ENCODE results near the gene PSTK. TPM values are rescaled to one million over a fixed set of nuclear protein-coding genes. Genes with fewer than 3 reads are reported as not detected.

The PSTK gene
- total and polyA plus RNA-seq, 10 of the 15 experiments (the other 5 are each of a cell fraction or from before 2014, with no cell fraction given) = 1.8 to 7.1 (median 3.4) TPM

DNA sequence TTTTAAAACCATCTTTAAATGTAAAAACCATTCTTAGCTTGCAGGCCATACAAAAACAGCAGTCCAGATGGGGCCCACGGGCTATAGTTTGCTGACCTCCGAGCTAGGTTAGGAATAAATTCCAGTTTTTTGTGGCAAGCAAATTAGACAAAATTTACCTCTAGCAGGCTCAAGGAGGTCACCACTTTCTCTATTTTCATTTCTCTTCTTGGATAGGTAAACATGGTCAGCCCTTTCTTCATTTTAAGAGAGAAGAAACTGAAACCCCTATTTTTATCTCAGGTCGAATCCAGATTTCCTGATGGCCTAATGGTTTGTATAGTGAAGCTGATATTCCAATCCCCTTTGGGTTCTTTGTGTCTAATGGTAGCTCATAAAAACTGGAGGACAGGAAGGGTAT, 17.7 kb downstream of the PSTK start:
- CTCF ChIA-PET = interaction anchor here (0.7 to 1.5 kb wide), 4 partner anchors 9 to 125 kb away, joined by 3 to 7 read pairs (median 4); partner anchors contain the start of gene PSTK
- H3K36me3 ChIP-seq (ENCODE audit: control insufficient read depth in 2 of 2, insufficient read depth in 2 of 2, low read length in 1 of 2) = peaks cover 4 to 11% of the 10 kb centered on the region in 2 experiments; a peak in 3 of 4 replicates
- no peaks in the 10 kb centered on the region for H3K27me3 ChIP-seq (replicated peaks in 1 of 2; ENCODE audit: control insufficient read depth in 2 of 2, insufficient read depth in 2 of 2, low read length in 1 of 2)
- no peak overlapping the region for H2AFZ ChIP-seq (ENCODE audit: control insufficient read depth, low read depth, low read length)
- TF ChIP-seq SUPT20H (IDR thresholded peaks at IDR 0.05; ENCODE audit: borderline replicate concordance, control insufficient read depth, low read depth, low read length) = no peak
- TF ChIP-seq ZNF24 (IDR thresholded peaks at IDR 0.05) = no peak
- TF ChIP-seq NFYA (IDR thresholded peaks at IDR 0.05; ENCODE audit: borderline replicate concordance, low read depth, low read length) = no peak
- no peak for TF ChIP-seq ZNF217 (IDR thresholded peaks at IDR 0.05)
- no peak for TF ChIP-seq HCFC1 (IDR thresholded peaks at IDR 0.05; ENCODE audit: low read length)
- TF ChIP-seq KLF5 (IDR thresholded peaks at IDR 0.05; ENCODE audit: partially characterized antibody) = no peak
- TF ChIP-seq POLR2AphosphoS5 (IDR thresholded peaks at IDR 0.05; ENCODE audit: low read length) = no peak
- TF ChIP-seq, protein P1, sequence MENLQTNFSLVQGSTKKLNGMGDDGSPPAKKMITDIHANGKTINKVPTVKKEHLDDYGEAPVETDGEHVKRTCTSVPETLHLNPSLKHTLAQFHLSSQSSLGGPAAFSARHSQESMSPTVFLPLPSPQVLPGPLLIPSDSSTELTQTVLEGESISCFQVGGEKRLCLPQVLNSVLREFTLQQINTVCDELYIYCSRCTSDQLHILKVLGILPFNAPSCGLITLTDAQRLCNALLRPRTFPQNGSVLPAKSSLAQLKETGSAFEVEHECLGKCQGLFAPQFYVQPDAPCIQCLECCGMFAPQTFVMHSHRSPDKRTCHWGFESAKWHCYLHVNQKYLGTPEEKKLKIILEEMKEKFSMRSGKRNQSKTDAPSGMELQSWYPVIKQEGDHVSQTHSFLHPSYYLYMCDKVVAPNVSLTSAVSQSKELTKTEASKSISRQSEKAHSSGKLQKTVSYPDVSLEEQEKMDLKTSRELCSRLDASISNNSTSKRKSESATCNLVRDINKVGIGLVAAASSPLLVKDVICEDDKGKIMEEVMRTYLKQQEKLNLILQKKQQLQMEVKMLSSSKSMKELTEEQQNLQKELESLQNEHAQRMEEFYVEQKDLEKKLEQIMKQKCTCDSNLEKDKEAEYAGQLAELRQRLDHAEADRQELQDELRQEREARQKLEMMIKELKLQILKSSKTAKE (IDR thresholded peaks at IDR 0.05; ENCODE audit: low read depth, poor library complexity, severe bottlenecking) = no peak
- TF ChIP-seq CHD1 (IDR thresholded peaks at IDR 0.05; ENCODE audit: low read depth, low read length) = no peak
- TF ChIP-seq SMAD5 (IDR thresholded peaks at IDR 0.05; ENCODE audit: low read depth) = no peak
- no peak for TF ChIP-seq RUNX3 (IDR thresholded peaks at IDR 0.05; ENCODE audit: low read length)
- TF ChIP-seq, protein P2, sequence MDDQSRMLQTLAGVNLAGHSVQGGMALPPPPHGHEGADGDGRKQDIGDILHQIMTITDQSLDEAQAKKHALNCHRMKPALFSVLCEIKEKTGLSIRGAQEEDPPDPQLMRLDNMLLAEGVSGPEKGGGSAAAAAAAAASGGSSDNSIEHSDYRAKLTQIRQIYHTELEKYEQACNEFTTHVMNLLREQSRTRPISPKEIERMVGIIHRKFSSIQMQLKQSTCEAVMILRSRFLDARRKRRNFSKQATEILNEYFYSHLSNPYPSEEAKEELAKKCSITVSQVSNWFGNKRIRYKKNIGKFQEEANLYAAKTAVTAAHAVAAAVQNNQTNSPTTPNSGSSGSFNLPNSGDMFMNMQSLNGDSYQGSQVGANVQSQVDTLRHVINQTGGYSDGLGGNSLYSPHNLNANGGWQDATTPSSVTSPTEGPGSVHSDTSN (IDR thresholded peaks at IDR 0.05; ENCODE audit: insufficient replicate concordance, low read depth, low read length) = no peak
- TF ChIP-seq DPF2 (IDR thresholded peaks at IDR 0.05) = no peak
- TF ChIP-seq IKZF1 (conservative IDR thresholded peaks at IDR 0.05) = no peak
- TF ChIP-seq SREBF1 (IDR thresholded peaks at IDR 0.05; ENCODE audit: low read length) = no peak
- TF ChIP-seq BACH1 (IDR thresholded peaks at IDR 0.05; ENCODE audit: borderline replicate concordance) = no peak
- no peak for TF ChIP-seq RAD21 (IDR thresholded peaks at IDR 0.05; ENCODE audit: insufficient read depth, low read depth, low read length)
- TF ChIP-seq NFXL1 (IDR thresholded peaks at IDR 0.05; ENCODE audit: borderline replicate concordance) = no peak
- in situ Hi-C loops (cut with MboI) (no loop called here), intact Hi-C loops (cut with micrococcal nuclease; ENCODE audit: unreplicated experiment) (loop anchor here (5.0 kb wide), 1 partner anchor 1804 kb away; the partner anchor contains the start of gene ABRAXAS2)
- no peak overlapping the region for H3K9ac ChIP-seq (ENCODE audit: control insufficient read depth, insufficient read depth, low read length)
- peaks cover 27% of the 10 kb centered on the region for H3K79me2 ChIP-seq (ENCODE audit: control insufficient read depth, insufficient read depth, low read length)
- H4K20me1 ChIP-seq (ENCODE audit: control insufficient read depth, insufficient read depth) = no peaks in the 10 kb centered on the region; the same call in 1 of the 2 replicates
- DNase-seq (ENCODE audit: low read depth, low spot score) (no peak), ATAC-seq (peak; percentile 58), FAIRE-seq (no peak)
- peaks cover 29% of the 10 kb centered on the region for H3K4me1 ChIP-seq (ENCODE audit: control insufficient read depth, insufficient read depth, low read length)
- WGBS (ENCODE audit: insufficient coverage, insufficient replicate concordance, low lambda C conversion rate, missing lambda C conversion rate) = 23% methylated on average over 3 of the region's 3 CpGs
- no TSS peak for BruUV-seq (replicated peaks)
- H3K4me2 ChIP-seq (ENCODE audit: control insufficient read depth, insufficient read depth) = peak overlapping the region; percentile 68
- SMC1A ChIA-PET (ENCODE audit: uncharacterized antibody, unreplicated experiment) = interaction anchor here (1.4 to 2.8 kb wide), 4 partner anchors 10 to 39 kb away, joined by 3 to 14 read pairs (median 5); partner anchors contain the start of genes ACADSB and IKZF5
- RAD21 ChIA-PET (ENCODE audit: unreplicated experiment) = interaction anchor here (0.9 kb wide), 1 partner anchor 15 kb away, joined by 3 read pairs; no protein-coding TSS in a partner anchor
- no peaks in the 10 kb centered on the region for H3K9me3 ChIP-seq (replicated peaks; ENCODE audit: control insufficient read depth, insufficient read depth, low read length)
- H3K4me3 ChIP-seq = peak overlapping the region; percentile 24; the same call in 1 of the 2 replicates
- peak overlapping the region; percentile 45 for H3K27ac ChIP-seq (ENCODE audit: control insufficient read depth, insufficient read depth)
- POLR2A ChIA-PET = interaction anchor here (0.7 kb wide), 1 partner anchor 10 kb away, joined by 5 read pairs; no protein-coding TSS in a partner anchor

Measured in GM12878 (cell line).